ENCODE data around the gene CYP24A1.

Gene CYP24A1

DNA sequence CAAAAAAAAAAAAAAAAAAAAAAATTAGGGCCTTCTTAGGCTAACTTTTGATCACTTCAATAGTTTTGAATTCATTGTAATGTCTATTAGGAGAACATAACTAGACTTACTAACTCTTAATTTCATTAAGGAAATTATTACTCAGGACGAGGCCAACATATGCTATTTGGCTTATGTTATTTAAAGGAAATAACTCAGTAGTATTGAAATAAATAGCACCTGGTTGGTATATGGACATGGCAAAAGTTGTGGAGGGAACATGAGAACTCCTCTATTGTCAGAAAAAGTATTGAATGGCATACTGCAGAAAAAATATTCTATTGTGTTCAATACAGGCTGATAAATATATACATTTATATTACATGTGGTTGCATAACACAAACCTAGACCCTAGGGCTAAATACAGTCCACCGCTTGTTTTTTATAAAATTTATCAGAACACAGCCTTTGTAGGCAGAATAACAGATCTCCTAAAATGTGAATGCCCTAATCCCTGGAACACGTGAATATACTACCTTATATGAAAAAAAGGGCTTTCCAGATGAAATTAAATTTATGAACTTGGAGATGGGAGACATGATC, 18.0 kb downstream of the CYP24A1 start:
- no peak for DNase-seq

DNA sequence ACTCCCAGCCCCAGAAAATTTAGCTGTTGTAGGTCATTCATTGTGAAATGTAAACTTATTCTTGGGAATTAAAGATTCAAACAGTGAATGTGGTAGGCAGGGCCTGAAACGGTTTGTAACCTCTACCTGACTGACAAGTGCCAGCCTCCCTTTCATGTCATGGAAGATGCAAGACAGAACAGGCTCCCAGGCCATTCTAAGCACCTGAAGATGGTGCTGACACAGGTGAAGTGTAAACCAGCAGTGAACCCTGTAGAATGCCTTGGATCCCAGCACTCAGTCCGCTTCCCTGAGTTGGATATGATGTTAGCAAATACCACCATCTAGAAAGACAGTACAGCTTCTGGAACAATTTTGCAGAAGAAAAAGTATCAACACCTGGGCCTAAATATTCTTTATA, 19.3 kb downstream of the CYP24A1 start:
- DNase-seq: no peak

DNA sequence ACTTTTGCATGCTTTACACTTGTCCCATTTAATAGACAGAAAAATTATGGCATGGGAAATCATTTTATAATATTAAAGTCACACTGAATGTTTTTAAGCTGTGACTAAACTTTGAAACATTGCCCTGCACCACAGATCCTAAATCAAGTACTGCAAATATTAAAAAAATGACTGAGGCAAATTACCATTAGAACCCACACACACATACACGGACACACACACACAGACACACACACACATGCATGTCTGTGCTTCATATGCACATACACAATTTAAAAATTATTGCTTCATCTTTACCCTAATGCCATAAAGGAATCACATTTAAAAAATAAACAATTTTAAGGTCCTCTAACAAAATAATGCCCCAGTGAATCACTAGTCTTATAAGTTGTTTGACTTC, 19.9 kb downstream of the CYP24A1 start:
- no peak for DNase-seq

DNA sequence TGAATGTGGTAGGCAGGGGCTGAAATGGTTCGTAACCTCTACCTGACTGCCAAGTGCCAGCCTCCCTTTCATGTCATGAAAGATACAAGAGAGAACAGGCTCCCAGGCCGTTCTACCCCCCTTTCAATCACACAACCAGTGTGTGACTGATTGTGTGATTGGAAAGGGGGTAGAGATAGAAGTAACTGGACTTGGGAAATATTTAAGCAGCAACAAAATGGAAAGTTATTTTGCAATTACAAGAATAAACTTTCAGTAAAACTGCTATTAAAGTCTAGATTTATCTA, 20.8 kb downstream of the CYP24A1 start:
- DNase-seq: no peak

DNA sequence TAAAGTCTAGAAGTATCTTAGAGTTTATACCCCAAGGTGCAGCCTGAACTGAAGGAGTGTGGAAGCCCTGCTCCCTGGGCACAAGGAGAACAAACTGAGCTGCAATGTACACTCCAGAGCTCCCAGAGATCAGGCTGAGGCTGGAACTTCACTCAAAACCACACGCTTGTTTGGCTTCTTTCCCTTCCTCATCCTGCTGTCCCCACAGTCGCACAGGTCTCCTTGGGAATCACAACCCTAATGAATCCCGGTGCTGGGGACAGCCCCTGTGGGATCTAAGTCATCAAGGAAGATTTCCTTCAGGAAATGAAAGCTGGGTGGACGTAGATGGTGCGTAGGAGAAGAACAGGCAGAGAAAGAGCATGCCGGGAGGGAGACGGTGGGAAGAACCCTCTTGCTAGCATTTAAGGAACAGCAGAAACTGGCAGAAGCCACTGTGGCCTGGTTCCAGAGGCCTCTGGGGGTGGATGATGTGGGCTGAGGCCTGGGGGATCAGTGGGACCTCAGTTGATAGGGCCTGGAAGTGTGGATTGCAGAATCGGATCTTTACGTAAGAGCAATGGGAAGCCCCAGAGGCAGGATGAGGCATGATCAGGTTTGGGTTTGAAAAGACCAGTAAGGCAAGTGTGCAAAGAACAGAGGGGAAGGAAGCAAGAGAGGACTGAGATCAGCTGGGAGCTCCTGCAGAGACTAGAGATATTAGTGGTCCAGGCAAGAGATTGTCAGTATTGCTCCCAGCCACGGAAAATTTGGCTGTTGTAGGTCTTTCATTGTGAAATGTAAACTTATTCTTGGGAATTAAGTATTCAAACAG, 21.4 kb downstream of the CYP24A1 start:
- DNase-seq: no peak

DNA sequence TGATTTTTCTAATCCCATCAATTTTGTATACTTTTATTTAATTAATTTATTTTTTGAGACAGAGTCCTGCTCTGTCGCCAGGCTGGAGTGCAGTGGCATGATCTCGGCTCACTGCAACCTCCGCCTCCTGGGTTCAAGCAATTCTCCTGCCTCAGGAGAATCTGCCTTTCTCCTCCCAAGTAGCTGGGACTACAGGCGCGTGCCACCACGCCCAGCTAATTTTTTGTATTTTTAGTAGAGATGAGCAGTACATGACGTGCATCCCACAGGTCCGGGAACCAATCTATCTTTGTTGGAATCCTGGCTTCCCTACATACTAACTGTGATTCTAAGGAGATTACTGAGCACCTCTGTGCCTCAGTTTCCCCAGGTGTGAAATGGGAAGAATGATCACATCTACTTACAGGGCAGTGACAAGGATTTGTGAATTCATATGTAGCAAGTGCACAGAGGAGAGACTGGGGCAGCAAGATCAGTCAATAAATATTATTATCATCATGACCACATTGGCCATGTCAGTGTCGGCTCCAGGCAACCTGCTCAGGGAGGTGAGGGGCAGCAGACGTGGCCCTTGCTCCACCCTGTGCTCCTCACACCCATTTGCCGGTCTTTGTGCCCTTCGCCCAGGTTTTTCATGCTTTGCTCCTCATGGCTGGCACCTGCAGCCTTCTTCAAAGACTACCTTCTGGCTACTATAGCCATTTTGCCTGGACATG, 22.1 kb downstream of the CYP24A1 start:
- no peak for DNase-seq

DNA sequence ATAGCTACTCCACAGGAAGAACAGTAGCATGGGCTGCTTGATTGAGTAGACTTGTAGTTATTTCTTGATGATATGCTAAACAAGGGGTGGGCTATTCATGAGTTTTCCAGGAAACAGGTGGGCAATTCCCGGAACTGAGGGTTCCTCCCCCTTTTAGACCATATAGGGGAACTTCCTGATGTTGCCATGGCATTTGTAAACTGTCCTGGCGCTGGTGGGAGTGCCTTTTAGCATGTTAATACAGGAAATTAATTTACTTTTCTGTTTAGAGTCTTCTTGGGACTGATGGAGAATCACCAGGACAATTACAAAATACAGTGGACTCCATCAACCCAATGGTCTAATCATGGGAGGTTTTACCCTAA, 22.7 kb downstream of the CYP24A1 start:
- DNase-seq: no peak

DNA sequence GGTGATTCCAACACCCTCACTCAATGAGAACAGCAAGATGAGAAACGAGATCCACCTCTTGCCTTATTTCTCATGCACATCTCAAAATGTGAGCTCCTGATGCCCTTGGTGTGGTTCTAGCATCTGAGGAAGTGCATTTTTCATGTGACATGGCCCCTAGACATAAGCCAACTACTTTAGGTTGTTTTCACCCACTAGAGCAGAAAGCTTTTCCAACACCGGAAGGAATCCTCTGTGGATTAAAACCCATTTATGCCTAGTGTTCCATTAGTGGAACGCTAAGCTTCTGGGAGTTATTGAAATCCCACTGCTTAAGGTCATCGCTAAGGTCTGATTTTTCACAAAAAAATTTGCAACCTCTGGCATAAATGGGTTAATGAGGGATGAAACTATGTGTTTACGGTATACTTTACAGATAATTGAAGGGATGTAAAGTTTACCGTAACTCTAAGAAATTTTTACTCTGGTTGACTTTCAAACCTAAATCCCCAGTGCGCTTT, 24.0 kb downstream of the CYP24A1 start:
- no peak for DNase-seq

DNA sequence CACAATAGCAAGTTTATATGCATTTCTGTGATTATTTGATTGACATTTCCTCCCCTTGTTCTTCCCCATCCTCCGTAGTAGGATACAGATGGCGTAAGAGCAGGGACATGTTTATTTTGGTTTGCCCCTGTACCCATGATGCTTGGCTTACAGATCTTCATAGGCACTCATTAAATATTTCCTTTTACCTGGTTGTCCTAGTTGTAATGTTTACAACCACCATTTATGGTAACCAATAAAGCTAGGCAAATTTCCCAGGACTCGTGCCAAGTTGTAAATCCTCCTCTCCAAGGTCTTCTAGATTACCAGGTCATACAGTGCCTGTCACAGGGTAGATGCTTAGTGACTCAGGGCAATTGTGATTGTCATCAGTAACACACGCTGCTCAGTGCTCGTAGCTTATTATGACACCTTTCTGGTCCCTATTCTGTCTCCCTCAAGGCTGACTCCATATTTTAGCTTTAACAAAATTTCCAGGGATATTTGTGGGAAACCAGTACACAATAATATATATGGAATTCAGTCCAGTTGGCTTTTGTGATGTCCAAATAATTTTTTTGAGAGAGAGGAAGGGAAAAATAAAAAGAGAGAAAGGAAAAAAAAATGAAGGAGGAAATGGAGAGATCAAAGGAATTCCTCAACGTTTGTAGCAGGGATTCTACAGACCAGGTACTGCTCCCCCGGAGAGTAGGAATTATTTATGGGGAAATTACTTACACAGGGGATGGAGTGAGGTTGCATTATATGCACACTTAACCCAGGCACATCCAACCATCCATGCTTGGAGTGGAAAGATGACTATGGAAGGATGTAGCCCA, 24.6 kb downstream of the CYP24A1 start:
- no peak for DNase-seq

DNA sequence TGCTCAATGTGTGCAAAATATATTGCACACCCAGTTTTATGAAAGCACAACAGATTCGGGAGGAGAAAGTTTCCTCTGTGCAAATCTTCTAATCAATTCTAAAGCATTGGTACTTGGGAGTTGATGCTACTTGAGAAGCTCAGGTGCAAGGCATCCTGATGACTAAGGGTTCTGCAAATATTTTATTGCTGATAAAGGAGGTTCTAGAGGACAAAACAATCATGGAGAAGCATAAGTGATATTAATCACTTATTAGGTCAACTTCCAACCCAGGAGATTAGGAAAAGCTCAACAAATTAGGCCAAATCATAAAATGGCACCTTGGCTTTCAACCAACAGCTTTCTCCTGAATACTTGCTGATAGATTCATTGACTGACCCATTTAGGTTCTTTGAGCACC, 27.1 kb downstream of the CYP24A1 start:
- DNase-seq: no peak

DNA sequence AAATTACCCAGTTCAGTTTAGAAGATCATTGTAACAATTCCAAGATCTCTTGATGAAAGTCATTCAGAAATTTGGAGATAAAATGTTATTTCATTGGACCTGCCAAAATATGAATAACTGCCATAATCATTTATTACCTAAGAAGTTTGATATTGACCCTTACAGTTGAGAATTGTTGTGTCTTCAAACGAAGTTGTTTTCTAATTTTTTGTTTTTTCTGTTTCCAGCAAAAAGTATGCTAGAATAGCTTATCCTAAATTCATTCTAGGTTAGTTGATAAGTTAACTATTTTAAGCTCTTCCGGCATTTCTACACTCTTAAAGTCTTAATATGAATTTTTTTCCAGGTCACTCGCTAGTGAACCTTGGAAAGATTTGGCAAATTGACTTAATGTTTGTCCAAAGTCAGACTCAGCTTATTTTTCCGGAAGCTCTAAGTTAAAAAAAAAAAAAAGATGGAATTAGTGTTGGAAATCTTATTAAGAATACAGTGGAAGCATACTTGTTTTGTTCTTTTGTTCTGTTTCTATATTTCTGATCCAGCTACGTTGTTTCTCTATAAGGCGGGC, 28.9 kb downstream of the CYP24A1 start:
- no peak for DNase-seq

DNA sequence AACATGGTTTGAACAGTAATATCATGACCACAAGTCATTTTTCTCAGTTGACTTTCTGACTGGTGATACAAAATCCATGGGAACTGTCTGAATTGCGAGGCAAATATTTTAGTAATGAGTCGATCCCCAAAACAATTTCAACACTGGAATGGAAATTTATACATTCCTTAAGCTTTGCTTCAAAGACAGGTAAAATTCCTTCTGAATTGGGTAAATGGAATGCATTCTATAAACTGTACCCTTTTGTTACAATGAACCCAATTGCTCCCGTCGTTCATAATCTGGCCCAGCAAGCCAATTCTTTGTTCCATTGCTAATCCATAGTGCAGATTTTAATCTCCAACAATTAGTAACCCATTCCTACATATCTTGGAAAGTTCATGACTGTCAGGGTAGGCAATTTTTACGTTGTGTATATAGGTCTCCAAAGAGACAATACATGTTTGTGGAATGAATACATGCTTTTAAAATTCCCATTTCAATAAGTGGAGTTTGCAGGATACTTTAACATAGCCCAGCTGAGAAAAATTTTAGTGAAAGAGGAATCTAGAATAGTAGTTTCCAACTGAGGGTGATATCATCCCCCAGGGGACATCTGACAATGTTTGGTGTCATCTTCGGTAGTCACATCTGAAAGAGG, 32.7 kb downstream of the CYP24A1 start:
- peak; percentile 86 for DNase-seq

DNA sequence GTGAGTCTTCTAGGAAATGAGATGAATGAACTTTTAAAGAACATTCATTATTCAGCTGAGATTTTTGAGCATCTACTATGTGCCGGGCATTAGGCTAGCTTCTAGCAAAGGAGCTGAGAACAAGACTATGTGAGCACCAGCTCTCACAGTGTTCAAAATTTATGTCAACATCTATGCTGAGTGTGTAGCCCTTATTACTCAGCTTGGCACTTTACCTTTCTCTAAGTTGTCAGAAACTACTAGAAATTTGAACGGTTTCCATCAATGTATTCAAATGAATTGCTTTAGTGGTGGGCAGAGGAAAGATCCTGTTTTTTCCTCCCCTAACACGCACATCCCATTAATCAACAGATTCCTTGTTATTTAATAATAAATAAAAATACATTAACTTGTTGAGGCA, 33.3 kb downstream of the CYP24A1 start:
- no peak for DNase-seq

DNA sequence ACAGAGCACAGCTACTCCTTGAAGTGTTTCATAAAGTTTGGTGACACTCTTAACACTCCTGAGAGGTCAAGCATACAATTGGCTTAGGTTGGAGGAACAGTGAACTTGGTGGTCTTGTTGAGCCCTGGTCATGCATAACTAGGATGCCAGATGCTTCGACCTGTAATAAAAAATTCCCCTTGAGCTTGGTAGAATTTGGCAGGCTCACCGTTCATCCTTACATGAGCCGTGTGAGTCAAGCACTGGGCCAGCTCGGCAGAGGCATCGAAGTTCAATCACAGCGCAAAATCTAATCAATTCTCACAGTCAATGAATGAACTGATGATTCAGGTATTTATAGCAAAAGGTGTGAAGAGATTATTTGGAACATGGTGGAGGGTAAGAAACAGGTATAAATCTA, 33.7 kb downstream of the CYP24A1 start:
- no peak for DNase-seq

DNA sequence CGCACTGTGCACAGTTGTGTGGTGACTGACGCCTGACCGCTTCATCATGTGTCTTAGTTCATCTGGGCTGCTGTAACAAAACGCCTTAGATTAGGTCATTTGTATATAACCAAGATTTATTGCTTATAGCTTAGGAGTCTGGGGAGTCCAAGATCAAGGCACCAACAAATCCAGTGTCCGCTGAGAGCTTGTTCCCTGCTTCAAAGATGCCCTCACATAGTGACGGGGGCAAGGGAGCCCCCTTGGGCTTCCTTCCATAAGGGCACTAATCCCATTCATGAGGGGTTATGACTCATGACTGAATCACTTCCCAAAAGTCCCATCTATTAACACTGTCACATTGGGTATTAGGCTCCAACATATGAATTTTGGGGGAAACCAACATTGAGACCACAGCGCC, 34.6 kb downstream of the CYP24A1 start:
- peak; percentile 11 for DNase-seq

DNA sequence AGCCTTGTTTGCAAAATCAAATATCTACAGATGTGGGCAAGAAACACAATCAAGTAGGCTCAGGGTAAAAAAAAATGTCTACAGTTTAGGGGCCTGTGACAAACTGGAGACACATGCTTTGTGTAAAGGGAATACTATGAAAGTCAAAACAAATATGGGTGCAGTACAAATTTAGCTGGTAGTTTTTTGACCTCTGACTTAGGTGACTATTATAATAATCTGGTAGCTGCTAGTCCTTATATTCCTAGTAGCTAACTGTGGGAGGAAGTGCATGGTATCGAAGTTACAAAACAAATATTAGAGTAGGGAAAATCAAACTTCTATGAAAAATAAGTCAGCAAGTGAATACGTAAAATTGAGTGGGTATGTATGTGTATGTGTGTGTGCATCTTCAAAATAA, 35.4 kb downstream of the CYP24A1 start:
- no peak for DNase-seq

DNA sequence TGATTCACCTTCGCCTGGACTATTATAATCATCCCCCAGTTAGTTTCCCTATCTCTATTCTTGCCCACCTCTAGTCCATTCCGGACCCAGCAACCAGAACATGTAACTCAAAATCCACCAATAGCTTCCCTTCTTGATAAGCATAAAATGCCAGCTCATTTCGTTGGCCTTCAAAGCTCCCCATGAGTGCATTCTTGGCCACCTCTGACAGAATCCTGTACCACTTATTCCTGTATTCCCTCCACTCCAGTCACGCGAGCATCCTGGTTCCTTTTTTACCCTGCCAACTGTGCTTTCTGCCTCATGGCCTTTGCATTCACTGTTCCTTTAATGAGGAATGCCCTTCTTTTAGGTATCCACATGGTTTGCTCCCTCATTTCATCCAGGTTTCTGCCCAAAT, 36.7 kb downstream of the CYP24A1 start:
- DNase-seq: no peak

DNA sequence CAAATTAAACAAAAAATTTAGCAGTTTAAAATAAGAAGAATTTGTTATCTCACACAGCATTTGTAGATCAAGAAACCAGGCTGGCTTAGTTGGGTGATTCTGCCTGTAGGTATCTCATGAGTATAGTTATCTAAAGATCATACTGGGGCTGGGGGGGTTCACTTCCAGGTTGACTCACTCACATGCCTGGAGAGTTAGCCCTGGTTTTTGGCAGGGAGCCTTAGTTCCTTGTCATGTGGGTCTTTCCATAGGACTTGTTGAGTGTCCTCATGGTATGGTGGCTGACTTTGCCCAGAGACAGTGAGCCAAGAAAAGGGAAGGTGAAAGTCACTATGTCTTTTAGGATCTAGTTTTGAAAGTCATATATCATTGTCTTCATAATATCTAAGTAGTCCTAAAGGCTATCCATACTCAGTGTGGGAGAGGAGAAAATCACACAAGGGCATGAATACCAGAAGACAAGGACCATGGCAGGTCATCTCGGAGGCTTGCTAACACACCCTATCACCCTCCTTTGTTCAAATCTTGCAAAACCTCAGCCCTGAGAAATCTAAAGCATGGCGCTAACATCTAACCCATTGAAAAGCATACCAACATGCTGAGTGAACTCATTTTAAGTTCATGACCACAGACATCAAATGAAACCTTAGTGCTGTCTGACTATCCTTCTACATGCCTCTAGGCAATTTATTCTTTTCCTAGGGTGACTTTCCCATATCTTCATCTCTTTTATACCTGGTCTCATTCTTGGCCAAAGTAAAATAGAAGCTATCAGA, 39.2 kb downstream of the CYP24A1 start:
- peak; percentile 82 for DNase-seq

DNA sequence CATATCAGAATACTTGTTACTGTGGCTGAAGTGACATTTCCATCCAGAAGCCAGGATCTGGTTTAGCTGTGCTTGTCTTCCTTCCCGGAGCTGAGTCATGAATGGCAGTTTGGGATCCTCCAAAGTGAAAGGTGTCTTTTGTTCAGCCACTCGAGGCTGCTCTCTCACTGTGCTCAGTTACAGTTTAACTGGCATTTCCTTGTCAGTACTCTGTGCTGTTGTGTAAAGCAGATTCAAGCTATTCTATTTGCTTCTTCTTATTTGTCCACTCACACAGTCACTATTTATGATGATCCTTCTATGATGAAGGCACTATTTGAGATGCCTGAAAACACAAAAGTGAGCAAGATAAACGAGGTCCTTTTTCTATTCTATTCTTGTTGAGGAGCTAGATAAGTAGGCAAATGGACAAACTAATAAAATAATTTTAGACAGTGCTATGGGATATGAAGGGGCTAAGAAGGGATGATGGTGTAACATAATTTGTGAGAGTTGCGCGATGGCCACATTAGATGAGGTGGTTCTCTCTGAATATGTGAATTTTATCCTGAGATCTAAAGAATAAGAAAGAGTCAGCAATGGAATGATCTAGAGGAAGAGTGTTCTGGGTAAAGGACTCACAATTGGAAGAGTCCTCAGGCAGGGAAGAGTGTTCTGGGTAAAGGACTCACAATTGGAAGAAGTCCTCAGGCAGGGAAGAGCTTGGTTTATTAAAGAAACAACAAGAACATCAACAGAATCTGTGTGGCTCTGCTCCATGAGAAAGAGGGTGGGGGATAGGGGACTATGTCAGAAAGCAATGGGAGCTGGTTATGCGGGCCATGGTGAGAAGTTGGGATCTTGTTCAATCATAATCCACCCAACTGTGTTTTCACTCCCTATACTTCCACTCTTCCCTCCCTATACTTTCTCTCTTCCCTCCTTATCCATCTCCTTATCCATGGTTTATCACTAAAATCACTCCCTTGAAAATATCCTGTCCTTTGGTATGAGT, 40.1 kb downstream of the CYP24A1 start:
- peak; percentile 48 for DNase-seq

Measured in fibroblast of upper back skin (primary cell).